HG02885 (cell line): ENCODE results near the gene C6orf47.
"Not testable (repeated sequence)": the region's sequence is repeated elsewhere in the genome, so short reads cannot be mapped to it uniquely, and the experiment has no call there.

Experiments
- ATAC-seq: cut with Tn5 transposase; IDR thresholded peaks from one replicate; pipeline ENCODE4 v1.9.1; 2021; ENCODE audit warnings: mild to moderate bottlenecking; ENCODE audit not compliant: unreplicated experiment, poor library complexity

Gene C6orf47, protein sequence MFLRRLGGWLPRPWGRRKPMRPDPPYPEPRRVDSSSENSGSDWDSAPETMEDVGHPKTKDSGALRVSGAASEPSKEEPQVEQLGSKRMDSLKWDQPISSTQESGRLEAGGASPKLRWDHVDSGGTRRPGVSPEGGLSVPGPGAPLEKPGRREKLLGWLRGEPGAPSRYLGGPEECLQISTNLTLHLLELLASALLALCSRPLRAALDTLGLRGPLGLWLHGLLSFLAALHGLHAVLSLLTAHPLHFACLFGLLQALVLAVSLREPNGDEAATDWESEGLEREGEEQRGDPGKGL

DNA sequence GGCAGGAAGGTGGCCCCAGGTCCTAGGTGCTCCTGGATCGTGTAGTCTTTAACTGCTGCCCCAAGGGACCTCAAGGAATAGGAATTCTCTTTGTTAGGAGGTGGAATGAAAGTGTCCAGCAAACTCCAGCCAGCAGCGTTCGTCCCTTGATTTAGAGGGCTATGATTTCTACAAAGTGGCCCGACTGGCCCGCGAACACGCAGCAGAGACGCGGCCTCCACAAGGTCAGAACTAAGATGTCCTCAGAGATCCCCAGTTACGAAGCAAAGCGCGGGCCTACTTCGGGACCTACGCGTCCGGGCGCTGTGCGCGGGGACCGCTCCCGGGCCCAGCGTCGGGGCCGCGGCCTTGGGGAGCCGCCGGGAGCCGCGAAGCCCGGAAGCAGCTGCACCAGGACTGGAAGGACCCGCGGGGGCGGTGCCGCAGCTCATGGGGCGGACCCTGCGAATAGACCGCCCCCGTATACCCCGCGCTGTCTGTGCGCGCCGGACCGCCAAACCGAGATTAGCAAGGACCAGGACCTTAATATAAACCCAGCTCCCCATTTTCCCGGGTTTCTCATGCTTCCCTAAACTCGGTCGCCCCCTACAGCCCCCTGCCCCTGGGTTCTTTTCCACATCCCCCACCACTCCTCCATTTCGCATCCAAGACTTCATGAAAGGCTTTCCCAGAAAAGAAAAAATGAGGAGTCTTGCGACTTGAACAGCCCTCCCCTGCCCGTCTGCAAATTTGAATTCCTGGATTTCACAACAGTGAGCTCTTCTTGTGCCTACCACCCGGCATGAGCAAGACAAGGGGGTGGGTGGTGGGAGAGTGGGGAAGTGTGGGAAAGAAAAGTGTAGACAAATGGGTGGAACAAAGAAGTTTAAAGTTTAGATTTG is at the start of gene C6orf47:
TSS of gene C6orf47 (minus strand) at position 398 of the 881 bp plus-strand sequence. CDS start 831 bp downstream, outside the sequence.
- ATAC-seq: peak; percentile 54

DNA sequence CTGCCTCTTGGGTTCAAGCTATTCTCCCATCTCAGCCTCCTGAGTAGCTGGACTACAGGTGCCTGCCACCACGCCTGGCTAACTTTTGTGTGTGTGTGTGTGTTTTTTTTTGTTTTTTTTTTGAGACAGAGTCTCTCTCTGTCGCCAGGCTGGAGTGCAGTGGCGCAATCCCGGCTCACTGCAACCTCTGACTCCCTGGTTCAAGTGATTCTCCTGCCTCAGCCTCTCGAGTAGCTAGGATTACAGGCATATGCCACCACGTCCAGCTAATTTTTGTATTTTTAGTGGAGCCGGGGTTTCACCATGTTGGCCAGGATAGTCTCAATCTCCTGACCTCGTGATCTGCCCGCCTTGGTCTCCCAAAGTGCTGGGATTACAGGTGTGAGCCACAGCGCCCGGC is 48.6 kb upstream of the C6orf47 start:
- not testable (repeated sequence) for ATAC-seq

DNA sequence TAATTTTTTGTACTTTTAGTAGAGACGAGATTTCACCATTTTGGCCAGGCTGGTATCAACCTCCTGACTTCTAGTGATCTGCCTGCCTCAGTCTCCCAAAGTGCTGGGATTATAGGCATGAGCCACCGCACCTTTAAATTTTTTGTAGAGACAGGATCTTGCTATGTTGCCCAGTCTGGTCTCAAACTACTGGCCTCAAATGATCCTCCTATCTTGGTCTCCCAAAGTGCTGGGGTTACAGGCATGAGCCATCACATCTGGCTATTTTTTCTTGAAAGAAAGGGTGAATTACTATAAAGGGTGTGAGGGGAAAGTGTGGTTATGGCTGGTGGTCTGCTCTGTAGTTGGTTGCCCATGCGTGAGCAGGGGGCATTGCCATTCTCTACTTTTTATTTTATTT is 47.6 kb upstream of the C6orf47 start:
- no peak for ATAC-seq

DNA sequence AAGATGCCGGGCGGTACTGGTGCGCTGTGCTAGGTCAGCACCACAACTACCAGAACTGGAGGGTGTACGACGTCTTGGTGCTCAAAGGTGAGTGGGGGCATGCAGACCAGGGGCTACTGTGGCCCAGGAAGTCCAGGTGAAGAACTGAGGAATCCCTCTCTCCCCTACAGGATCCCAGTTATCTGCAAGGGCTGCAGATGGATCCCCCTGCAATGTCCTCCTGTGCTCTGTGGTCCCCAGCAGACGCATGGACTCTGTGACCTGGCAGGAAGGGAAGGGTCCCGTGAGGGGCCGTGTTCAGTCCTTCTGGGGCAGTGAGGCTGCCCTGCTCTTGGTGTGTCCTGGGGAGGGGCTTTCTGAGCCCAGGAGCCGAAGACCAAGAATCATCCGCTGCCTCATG is 47.1 kb upstream of the C6orf47 start:
- no peak for ATAC-seq

DNA sequence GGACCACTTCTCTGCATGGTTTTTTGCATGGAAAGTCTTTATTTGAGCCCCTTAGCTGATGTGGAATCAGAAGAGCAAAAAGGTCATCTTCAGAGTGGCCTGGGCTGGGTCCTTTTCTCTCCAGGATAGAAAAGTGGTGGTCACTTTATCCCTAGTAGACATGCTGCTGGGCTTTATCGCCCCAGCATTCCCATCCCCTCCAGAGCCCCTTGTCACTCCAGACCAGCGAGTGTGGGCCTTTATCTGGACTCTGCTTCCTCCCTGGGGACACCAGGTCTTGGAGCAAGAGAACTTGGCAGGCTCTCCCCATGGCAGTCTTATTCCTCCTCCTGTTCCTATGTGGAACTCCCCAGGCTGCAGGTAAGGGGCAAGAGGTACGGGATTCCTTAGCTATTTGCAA is 46.0 kb upstream of the C6orf47 start, which contains the start of gene LY6G6F:
TSS of gene LY6G6F (plus strand) at position 268 of the 400 bp plus-strand sequence. CDS start at position 309, 41 bp downstream.
- ATAC-seq: no peak

DNA sequence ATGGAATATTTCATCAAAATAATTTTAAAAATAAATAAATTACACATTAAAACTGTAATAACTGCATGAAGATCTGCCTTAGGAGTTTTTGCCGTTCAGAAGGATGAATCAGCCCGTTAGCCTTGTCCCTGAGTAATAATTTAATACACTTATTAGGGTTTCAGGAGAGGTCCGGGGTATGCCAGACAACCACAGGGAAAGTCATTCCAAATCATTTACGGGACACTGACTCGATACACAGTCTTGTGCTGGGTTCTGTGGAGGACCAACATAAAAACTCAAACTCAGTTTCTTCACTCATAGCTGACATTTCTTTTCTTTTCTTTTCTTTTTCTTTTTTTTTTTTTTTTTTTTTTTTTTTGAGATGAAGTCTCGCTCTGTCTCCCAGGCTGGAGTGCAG is 45.4 kb upstream of the C6orf47 start:
- ATAC-seq: no peak

DNA sequence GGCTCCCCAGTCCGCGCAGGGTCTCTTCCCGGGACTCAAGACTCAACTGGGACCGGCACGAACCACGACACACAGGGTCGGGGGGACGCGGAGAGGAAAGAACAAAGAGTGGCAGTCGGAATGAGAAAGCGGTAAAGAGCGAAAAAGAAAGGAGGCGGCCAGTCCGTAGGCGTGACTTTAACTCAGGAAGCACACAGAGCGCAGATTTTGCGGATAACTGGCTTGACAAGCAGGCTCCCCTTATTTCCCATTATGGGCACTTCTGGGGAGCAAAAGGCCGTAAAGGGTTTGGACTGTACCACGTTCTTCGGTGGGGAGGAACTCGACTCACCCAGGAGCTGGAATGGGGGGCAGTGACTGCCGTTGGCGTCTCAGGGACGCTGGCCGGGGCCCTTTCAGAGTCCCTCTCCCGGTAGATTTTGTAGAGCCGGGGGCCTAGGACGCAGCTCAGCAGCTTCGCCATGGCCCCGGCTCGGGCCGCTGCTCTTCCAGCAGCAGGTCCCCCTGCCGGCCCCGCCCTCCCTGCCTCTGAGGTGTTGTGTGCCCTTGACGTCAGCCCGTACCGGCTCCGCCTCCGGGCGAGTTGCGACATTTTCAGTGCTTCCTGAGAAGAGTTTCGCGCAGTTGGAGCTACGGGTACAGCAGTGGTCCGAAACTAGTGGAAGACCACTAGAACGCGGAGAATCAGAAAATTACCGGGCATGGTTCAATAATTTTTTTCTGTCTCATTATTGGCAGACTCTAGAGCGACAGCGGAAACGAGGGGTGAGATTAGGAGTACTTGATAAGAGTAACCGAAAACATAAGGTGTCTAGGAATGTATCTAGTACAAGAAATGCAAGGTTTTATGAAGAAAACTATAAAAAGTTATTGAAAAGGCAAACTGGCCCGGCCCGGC is 42.5 kb upstream of the C6orf47 start, which contains the start of gene ABHD16A:
TSS of gene ABHD16A (minus strand) at position 506 of the 898 bp plus-strand sequence. CDS start at position 463, 43 bp downstream.
- peak; percentile 93 for ATAC-seq

DNA sequence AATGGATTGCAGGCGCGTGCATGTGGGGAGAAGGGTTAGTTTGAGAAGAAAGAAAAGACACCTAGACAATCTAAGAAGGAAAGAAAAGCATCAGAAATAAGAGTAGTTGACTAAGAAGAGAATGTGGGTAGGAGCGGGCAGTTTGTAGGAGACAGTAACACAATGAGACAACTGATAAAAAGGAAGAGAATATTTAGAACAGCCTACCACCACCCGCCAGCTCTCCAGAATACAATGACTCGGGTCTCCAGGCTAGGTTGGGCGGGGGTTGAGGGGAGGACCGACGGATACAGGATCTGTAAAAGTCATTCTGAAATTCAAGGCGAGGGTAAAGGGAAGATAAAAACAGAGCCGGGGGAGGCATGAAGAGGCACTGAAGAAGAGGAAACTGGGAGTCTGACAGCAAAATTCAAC is 41.8 kb upstream of the C6orf47 start:
- no peak for ATAC-seq

DNA sequence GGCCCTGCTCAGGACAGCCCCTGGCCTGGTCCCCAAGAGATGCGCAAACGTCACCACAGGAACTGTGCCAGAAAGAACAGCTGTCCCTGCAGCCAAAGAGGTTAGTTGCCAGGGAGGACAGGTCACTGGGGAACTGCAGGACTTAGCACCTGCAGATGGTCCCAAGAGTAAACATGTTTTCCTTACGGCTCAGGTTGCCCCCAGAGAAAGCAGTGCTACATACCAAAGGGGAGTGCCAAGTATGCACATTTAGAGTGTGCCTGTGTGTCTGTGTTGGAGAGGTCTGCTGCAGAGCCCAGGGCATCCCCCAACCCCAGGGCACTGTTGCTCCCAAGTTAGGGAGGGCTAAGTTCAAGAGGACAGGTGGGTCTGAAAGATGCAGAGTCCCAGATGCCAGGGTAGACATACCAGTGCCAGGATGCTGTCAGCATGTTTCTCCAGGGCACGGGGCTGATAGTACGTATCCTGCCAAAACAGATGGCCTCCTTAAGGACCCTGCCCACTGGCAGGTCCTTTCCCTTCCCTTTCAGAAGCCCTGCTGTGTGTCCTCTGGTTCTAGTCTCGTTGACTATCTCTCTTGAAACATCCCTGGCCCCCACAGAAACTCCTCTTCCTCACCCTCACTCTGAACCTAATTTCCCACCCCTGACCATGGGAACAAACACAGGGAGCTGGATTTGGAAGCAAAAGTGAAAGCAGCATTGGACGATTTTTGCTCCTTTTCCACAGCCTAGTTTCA is 41.3 kb upstream of the C6orf47 start:
- no peak for ATAC-seq

DNA sequence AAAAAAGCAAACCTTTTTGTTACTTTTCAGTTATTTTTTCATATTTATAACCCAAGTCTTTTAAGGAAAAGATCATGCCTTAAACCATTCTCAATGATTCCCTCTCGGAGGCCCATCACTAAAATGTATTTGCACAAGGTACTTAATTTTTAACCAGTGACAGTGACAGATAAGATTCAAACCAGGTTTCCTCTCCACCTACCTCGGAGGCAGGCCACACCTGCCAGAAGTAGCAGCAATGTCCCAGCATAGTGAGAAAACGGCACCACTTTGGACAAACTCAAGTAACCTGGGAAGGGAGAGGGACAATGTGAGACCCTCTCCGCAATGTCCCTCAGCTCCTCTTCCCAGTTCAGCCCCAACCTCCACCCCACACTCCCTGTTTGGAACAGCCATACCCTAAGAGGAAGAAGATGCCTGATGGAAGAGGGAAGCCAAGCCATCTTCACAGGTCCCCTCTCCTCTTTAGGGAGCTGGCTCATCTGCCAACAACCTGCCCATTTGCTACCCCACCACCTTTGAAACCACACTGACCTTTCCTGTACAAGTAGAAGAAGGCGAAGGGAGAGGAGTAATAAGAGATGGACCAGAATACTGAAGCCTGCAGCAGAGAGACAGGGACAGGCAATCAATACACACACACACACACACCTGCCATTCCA is 40.3 kb upstream of the C6orf47 start:
- no peak for ATAC-seq

DNA sequence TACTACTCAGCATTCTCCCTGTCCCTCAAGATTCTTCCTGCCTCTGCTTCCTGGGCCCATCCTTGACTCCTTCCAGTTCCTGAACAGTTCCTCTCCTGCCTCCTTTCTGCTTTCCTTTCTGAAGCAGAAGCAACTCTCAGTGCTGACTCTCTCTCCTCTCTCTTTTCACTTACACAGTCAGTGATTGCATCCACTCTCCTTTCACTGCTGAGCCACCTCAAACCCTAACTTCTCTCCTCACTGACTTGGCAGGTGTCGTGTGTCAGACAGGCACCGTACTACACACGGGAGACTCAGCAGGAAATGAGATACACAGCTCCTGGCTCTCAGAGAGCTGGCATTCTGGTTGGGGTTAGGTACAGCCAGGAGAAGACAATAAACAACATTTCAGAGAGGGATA is 37.0 kb upstream of the C6orf47 start:
- no peak for ATAC-seq

DNA sequence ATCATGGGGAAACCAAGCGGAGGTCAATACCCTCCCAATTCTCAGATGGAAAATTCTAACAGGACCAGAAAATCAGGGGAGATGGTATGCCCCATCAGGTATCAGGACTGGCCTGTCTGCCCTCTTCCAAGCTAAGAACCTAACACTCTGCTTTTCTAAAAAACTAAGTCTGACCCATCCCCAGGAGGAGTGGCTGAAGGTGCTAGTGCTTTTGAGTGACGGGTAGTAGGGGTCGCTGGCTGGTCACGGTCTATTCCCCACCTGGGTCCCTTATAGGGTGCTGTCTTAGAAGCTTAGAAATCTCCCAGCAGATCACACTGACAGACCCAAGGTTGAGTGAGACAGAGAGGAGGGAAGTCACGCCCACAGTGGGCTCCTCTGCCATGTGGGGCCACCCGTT is 33.0 kb upstream of the C6orf47 start:
- no peak for ATAC-seq

DNA sequence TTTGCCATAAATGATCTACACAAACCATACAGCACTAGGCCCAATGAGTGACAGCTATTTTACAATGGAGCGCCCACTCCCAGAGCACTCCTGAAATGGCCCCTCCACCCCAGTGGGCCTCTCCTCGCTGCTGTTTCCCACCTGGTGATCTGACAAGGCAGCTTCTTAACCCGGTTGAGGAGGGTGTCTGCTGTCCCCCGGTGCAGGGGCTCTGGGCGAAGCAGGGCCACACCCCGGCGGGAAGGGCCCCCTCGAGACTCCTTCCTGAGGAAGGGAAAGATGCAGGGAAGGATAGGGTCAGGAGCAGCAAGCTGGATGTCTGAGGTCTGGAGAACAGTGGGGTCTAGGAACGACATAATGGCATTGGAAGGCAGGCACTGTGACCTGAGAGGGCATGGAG is 32.3 kb upstream of the C6orf47 start:
- no peak for ATAC-seq

DNA sequence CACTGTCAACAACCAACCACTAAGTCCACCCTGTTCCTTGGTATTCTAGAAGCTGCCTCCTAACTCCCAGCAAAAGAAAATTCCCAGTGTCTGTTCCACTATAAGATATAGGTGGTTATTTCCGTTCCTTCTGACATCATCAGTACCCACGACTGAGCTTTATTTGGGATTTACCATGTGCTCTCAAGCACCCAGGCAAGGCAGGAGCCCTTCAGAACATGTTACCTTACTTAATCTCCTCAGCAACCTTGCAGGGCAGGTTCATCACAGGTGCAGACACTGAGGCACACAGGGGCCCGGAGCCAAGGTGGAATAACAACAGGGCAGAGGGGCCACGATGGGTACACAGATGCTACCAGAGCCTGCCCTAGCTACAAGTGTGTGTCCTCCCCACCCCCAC is 31.8 kb upstream of the C6orf47 start:
- no peak for ATAC-seq

DNA sequence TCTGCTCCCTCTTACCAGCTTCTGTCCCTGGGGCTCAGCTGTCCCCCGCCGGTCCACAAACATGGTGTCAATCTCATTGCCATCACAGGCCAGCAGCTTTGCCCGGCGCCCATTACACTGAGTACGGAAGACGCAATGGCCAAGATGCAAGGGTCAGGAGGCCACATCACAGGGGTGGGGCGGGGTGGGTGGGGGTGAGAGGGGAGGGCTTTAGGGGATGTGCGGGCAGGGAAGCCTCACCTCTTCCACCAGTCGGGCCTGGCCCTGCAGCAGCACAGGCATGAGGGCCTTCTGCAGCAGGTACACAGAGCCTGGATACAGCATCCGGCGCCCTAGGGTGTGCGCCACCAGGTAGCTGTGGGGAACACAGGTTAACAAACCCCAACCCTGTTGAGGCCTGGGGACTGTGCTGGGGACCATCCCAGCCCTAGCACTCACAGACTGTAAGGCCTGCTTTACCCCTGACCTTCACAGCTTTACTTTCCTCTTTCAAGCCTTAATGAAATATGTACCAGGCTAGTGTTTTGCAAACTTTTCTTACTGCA is 31.1 kb upstream of the C6orf47 start:
- no peak for ATAC-seq

DNA sequence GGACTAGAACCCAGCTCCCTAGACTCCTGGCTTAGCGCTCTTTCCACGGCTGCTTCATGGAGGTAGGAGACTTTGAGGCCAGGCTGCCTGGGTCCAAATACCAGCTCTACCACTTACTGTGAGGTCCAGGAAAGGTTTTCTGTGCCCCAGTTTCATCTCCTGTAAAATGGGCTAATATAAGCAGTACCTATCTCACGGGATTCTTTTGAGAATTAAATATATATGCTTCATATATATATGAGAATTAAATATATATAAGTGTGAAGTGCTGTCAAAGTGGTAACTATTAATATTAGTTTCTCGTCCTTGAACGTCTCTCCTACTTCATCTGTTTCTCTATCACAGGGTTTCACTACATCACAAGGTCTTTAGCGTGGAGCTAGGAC is 30.5 kb upstream of the C6orf47 start:
- no peak for ATAC-seq

DNA sequence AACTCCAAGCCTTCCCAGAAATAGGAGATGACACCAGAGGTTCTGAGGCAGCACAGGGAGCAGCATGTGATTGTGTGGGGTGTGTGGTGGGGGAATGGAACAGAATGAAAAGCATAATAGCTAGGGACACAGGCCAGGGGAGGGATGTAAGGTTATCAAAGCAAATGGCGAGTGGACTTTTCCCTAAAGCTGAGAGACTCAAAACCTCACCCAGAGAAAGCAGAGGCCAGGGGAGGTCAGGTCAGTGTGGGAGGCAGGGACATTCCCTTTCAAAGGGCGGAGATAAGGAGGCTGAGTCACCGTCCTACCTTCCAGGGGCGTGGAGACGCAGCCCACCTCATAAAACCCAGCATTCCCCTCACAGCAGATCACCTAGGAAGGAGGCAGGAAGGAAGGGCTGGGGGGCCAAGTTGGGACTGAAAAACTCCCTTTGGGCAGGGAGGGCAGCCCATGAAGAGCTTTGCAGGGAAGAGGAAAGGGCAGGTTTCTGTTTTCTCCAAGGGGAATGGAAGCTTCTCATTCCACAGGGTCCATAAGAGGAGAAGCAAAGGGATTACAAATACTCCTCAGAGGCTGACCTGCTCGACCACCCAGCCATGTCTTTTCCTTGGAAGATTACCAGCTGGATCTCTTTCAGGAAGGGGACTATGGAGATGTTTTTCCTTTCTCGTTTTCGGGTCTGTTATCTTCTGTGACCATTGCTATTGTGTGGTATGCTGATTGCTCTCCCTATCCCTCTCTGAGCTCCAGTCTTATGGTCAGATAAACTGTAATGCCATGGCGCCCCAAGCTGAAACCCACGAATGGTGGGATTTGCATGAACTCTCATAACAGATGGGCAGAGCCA is 29.9 kb upstream of the C6orf47 start:
- ATAC-seq: no peak
